Measurements from ENCODE around the gene ZNF316. TPM values are rescaled to one million over a fixed set of nuclear protein-coding genes. Genes with fewer than 3 reads are reported as not detected.
"Not testable (repeated sequence)": the region's sequence is repeated elsewhere in the genome, so short reads cannot be mapped to it uniquely, and the experiment has no call there.

The ZNF316 gene
- total RNA-seq, 2 experiments from 2014 or later: 15.7 to 20.8 TPM

- no peak overlapping the region for H3K4me3 Mint-ChIP-seq
- DNase-seq (peak; percentile 35), ATAC-seq (peak; percentile 57)
- no peaks in the 10 kb centered on the region for H3K27me3 Mint-ChIP-seq
- H3K9me3 Mint-ChIP-seq (ENCODE audit: low read depth): no peaks in the 10 kb centered on the region
- ChIA-PET POLR2A (no interaction called here), CTCF (interaction anchor here (0.6 to 0.8 kb wide), 4 partner anchors 17 to 287 kb away, joined by 3 to 6 read pairs (median 4); partner anchors contain the start of gene ZDHHC4)
- H3K4me1 Mint-ChIP-seq: peaks cover 39% of the 10 kb centered on the region
- intact Hi-C loops (cut with DNase I, micrococcal nuclease): no loop called here
- H3K36me3 Mint-ChIP-seq (ENCODE audit: low read depth): no peaks in the 10 kb centered on the region
- peak overlapping the region; percentile 78 for H3K27ac Mint-ChIP-seq
Measured at GRCh38 chr7:6623589-6624245, 13.4 kb upstream of the ZNF316 start.

- Mint-ChIP-seq H3K9me3 (ENCODE audit: low read depth) (no peaks in the 10 kb centered on the region), H3K36me3 (ENCODE audit: low read depth) (no peaks in the 10 kb centered on the region), H3K27ac (peak overlapping the region; percentile 78), H3K27me3 (no peaks in the 10 kb centered on the region), H3K4me3 (no peak overlapping the region), H3K4me1 (peaks cover 38% of the 10 kb centered on the region)
- ChIA-PET POLR2A (no interaction called here), CTCF (interaction anchor here (0.6 to 0.8 kb wide), 4 partner anchors 17 to 286 kb away, joined by 3 to 6 read pairs (median 4); partner anchors contain the start of gene ZDHHC4)
- ATAC-seq (no peak), DNase-seq (no peak)
- intact Hi-C loops (cut with DNase I, micrococcal nuclease): no loop called here
Measured at GRCh38 chr7:6624246-6624611, 12.9 kb upstream of the ZNF316 start.

GRCh38 chr7:6628045-6628444 lies 9.1 kb upstream of the ZNF316 start:
- H3K9me3 Mint-ChIP-seq (ENCODE audit: low read depth): no peaks in the 10 kb centered on the region
- ATAC-seq (no peak), DNase-seq (no peak)
- peaks cover 18% of the 10 kb centered on the region for H3K4me1 Mint-ChIP-seq
- no peaks in the 10 kb centered on the region for H3K27me3 Mint-ChIP-seq
- ChIA-PET POLR2A (no interaction called here), CTCF (no interaction called here)
- no peak overlapping the region for H3K27ac Mint-ChIP-seq
- H3K4me3 Mint-ChIP-seq: no peak overlapping the region
- no peaks in the 10 kb centered on the region for H3K36me3 Mint-ChIP-seq (ENCODE audit: low read depth)
- intact Hi-C loops (cut with DNase I, micrococcal nuclease): no loop called here

GRCh38 chr7:6630007-6630849 lies 6.9 kb upstream of the ZNF316 start:
- peaks cover 3% of the 10 kb centered on the region for H3K9me3 Mint-ChIP-seq (ENCODE audit: low read depth)
- H3K4me3 Mint-ChIP-seq: no peak overlapping the region
- POLR2A ChIA-PET: no interaction called here
- no peak overlapping the region for H3K27ac Mint-ChIP-seq
- intact Hi-C loops (cut with DNase I, micrococcal nuclease): loop anchor here in 1 of 2 experiments (10.0 kb wide), 1 partner anchor 935 kb away; the partner anchor contains the start of gene MIOS
- no peak for ATAC-seq
- H3K36me3 Mint-ChIP-seq (ENCODE audit: low read depth): no peaks in the 10 kb centered on the region
- no peak for DNase-seq
- H3K4me1 Mint-ChIP-seq: peaks cover 3% of the 10 kb centered on the region
- no peaks in the 10 kb centered on the region for H3K27me3 Mint-ChIP-seq
- CTCF ChIA-PET: no interaction called here

- ChIA-PET POLR2A (no interaction called here), CTCF (interaction anchor here (1.5 kb wide), 1 partner anchor 20 kb away, joined by 4 read pairs; no protein-coding TSS in a partner anchor)
- H3K27me3 Mint-ChIP-seq: no peaks in the 10 kb centered on the region
- peak; percentile 82 for ATAC-seq
- intact Hi-C loops (cut with DNase I, micrococcal nuclease): loop anchor here in 1 of 2 experiments (10.0 kb wide), 1 partner anchor 933 kb away; the partner anchor contains the start of gene MIOS
- no peak overlapping the region for H3K27ac Mint-ChIP-seq
- H3K4me3 Mint-ChIP-seq: no peak overlapping the region
- peak; percentile 53 for DNase-seq
- peaks cover 3% of the 10 kb centered on the region for H3K9me3 Mint-ChIP-seq (ENCODE audit: low read depth)
- no peaks in the 10 kb centered on the region for H3K36me3 Mint-ChIP-seq (ENCODE audit: low read depth)
- peaks cover 3% of the 10 kb centered on the region for H3K4me1 Mint-ChIP-seq
Measured at GRCh38 chr7:6631605-6632004, 5.5 kb upstream of the ZNF316 start.

- Mint-ChIP-seq H3K4me3 (no peak overlapping the region), H3K9me3 (ENCODE audit: low read depth) (peaks cover 3% of the 10 kb centered on the region), H3K36me3 (ENCODE audit: low read depth) (peaks cover 9% of the 10 kb centered on the region), H3K27ac (no peak overlapping the region), H3K27me3 (no peaks in the 10 kb centered on the region), H3K4me1 (peaks cover 16% of the 10 kb centered on the region)
- ATAC-seq (no peak), DNase-seq (no peak)
- POLR2A ChIA-PET: no interaction called here
- intact Hi-C loops (cut with DNase I, micrococcal nuclease): loop anchor here in 1 of 2 experiments (10.0 kb wide), 1 partner anchor 931 kb away; the partner anchor contains the start of gene MIOS
- CTCF ChIA-PET: interaction anchor here (0.9 kb wide), 1 partner anchor 43 kb away, joined by 3 read pairs; no protein-coding TSS in a partner anchor
Measured at GRCh38 chr7:6634021-6634420, 3.1 kb upstream of the ZNF316 start.

GRCh38 chr7:6634971-6635370 lies 2.1 kb upstream of the ZNF316 start:
- H3K9me3 Mint-ChIP-seq (ENCODE audit: low read depth); ATAC-seq; H3K27ac Mint-ChIP-seq; DNase-seq; H3K27me3 Mint-ChIP-seq; POLR2A ChIA-PET; H3K4me3 Mint-ChIP-seq: not testable (repeated sequence)
- CTCF ChIA-PET: interaction anchor here (0.7 kb wide), 1 partner anchor 291 kb away, joined by 3 read pairs; no protein-coding TSS in a partner anchor
- H3K4me1 Mint-ChIP-seq: peaks cover 25% of the 10 kb centered on the region
- intact Hi-C loops (cut with DNase I, micrococcal nuclease): loop anchor here in 1 of 2 experiments (10.0 kb wide), 1 partner anchor 930 kb away; the partner anchor contains the start of gene MIOS
- peaks cover 18% of the 10 kb centered on the region for H3K36me3 Mint-ChIP-seq (ENCODE audit: low read depth)

- peaks cover 3% of the 10 kb centered on the region for H3K9me3 Mint-ChIP-seq (ENCODE audit: low read depth)
- DNase-seq (peak; percentile 67), ATAC-seq (peak; percentile 62)
- no peaks in the 10 kb centered on the region for H3K27me3 Mint-ChIP-seq
- H3K36me3 Mint-ChIP-seq (ENCODE audit: low read depth): peaks cover 34% of the 10 kb centered on the region
- ChIA-PET CTCF (interaction anchor here (1.2 kb wide), 1 partner anchor 22 kb away, joined by 3 read pairs; no protein-coding TSS in a partner anchor), POLR2A (interaction anchor here (0.6 kb wide), 1 partner anchor 11 kb away, joined by 3 read pairs; no protein-coding TSS in a partner anchor)
- intact Hi-C loops (cut with DNase I, micrococcal nuclease): loop anchor here in 1 of 2 experiments (1.0 to 10.0 kb wide), 4 partner anchors 47 to 927 kb away; partner anchors contain the start of genes INTS15, MIOS, ZDHHC4 and ZNF12
- peak overlapping the region; percentile 84 for H3K27ac Mint-ChIP-seq
- peak overlapping the region; percentile 81 for H3K4me3 Mint-ChIP-seq
- H3K4me1 Mint-ChIP-seq: peaks cover 26% of the 10 kb centered on the region
Measured at GRCh38 chr7:6637544-6638229, 569 bp downstream of the ZNF316 start.

GRCh38 chr7:6639032-6639431 lies 1.9 kb downstream of the ZNF316 start:
- H3K4me1 Mint-ChIP-seq: peaks cover 26% of the 10 kb centered on the region
- H3K9me3 Mint-ChIP-seq (ENCODE audit: low read depth): peaks cover 3% of the 10 kb centered on the region
- intact Hi-C loops (cut with DNase I, micrococcal nuclease): loop anchor here in 1 of 2 experiments (10.0 kb wide), 1 partner anchor 926 kb away; the partner anchor contains the start of gene MIOS
- ATAC-seq (no peak), DNase-seq (no peak)
- H3K4me3 Mint-ChIP-seq: peak overlapping the region; percentile 81
- peak overlapping the region; percentile 84 for H3K27ac Mint-ChIP-seq
- ChIA-PET CTCF (interaction anchor here (1.2 kb wide), 1 partner anchor 21 kb away, joined by 3 read pairs; no protein-coding TSS in a partner anchor), POLR2A (interaction anchor here (0.9 kb wide), 1 partner anchor 94 kb away, joined by 3 read pairs; no protein-coding TSS in a partner anchor)
- no peaks in the 10 kb centered on the region for H3K27me3 Mint-ChIP-seq
- H3K36me3 Mint-ChIP-seq (ENCODE audit: low read depth): peaks cover 36% of the 10 kb centered on the region

- Mint-ChIP-seq H3K36me3 (ENCODE audit: low read depth) (peaks cover 40% of the 10 kb centered on the region), H3K27ac (peak overlapping the region; percentile 75), H3K4me1 (peaks cover 26% of the 10 kb centered on the region), H3K27me3 (no peaks in the 10 kb centered on the region), H3K9me3 (ENCODE audit: low read depth) (peaks cover 3% of the 10 kb centered on the region), H3K4me3 (no peak overlapping the region)
- POLR2A ChIA-PET: interaction anchor here (0.9 kb wide), 1 partner anchor 95 kb away, joined by 3 read pairs; no protein-coding TSS in a partner anchor
- no peak for DNase-seq
- CTCF ChIA-PET: interaction anchor here (0.5 kb wide), 1 partner anchor 16 kb away, joined by 4 read pairs; no protein-coding TSS in a partner anchor
- no peak for ATAC-seq
- intact Hi-C loops (cut with DNase I, micrococcal nuclease): loop anchor here in 1 of 2 experiments (10.0 kb wide), 1 partner anchor 925 kb away; the partner anchor contains the start of gene MIOS
Measured at GRCh38 chr7:6639627-6640026, 2.5 kb downstream of the ZNF316 start.
